PC-3 (cell line): ENCODE data around the gene HOXA9.

Experiments
- EZH2 ChIP-seq: fragments of 300-600 bp; sonication (generic); IDR thresholded peaks from one replicate; pipeline ENCODE4 v1.6.1; 2017; ENCODE audit warnings: antibody characterized with exemption, mild to moderate bottlenecking, low read length; ENCODE audit not compliant: unreplicated experiment
- TF ChIP-seq, protein P1 (sequence below): fragments of 300-600 bp; sonication (generic); conservative IDR thresholded peaks from 2 replicates; pipeline ENCODE4 v1.5.1; 2017; ENCODE audit warnings: antibody characterized with exemption, low read depth, mild to moderate bottlenecking, low read length

DNA sequence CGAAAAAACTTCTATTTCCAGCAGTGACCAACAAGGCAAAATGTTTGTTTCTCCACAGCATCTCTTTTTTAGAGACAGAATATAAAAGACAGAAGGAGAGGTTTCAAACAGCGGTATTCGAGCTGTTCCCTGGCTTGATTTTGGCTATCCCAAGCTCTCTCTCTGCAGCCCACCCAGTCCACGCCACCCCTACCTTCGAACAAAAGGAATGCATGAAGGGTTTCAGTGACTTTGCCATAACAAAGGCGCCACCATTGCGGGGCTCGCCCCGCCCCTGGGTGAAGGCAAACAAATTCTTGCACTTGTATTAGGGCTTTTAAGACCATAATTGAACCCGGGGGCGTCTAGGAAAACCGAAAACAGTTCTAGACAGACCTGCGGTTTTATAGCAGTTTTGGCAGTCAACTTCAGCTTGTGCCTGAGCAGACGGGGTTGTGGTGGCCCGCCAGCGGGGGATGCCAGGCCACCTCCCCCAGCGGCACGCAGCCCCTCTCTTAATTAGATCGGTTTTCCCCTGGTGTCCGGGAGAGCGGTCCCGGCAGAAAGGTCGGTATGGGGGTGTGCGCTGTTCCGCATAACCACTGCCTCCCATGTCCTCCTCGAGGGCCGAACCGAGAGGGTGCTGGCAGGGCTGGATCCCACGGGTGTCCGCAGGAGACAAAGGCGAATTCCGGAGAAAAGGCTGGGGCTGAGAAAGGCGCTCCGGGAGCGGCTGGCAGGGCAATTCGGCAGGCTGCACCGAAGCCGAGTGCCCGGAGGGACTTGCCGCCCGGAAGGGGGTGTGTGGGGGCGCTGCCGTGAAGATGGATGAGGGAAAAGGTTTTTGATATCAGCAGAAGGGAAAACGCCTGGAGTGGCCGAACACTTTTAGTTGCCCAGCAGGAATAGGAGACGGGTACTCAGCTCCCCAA, 22.4 kb upstream of the HOXA9 start:
- TF ChIP-seq, protein P1, sequence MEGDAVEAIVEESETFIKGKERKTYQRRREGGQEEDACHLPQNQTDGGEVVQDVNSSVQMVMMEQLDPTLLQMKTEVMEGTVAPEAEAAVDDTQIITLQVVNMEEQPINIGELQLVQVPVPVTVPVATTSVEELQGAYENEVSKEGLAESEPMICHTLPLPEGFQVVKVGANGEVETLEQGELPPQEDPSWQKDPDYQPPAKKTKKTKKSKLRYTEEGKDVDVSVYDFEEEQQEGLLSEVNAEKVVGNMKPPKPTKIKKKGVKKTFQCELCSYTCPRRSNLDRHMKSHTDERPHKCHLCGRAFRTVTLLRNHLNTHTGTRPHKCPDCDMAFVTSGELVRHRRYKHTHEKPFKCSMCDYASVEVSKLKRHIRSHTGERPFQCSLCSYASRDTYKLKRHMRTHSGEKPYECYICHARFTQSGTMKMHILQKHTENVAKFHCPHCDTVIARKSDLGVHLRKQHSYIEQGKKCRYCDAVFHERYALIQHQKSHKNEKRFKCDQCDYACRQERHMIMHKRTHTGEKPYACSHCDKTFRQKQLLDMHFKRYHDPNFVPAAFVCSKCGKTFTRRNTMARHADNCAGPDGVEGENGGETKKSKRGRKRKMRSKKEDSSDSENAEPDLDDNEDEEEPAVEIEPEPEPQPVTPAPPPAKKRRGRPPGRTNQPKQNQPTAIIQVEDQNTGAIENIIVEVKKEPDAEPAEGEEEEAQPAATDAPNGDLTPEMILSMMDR, result no peak
- TF ChIP-seq EZH2, result no peak
